Nephron (organoid): ENCODE measurements around the gene TCF12.
A peak's percentile ranks its signal among the peaks of the same experiment; 100 is the strongest.

Experiments
- H3K27ac Mint-ChIP-seq, 3 experiments: 2 replicates each; pipeline ENCODE4 v1.8.0; 2020; ENCODE audit warnings: mixed read lengths in 3 of 3, mild to moderate bottlenecking in 2 of 3, moderate library complexity in 1 of 3
- H3K27me3 Mint-ChIP-seq: 2 replicates; pipeline ENCODE4 v1.8.0; 2021; ENCODE audit warnings: low read depth, mild to moderate bottlenecking, moderate library complexity, mixed read lengths
- H3K36me3 Mint-ChIP-seq: 2 replicates; pipeline ENCODE4 v1.8.0; 2020; ENCODE audit warnings: low read depth, mixed read lengths
- H3K4me1 Mint-ChIP-seq: 2 replicates; pipeline ENCODE4 v1.8.0; 2020; ENCODE audit warnings: mixed read lengths
- H3K4me3 Mint-ChIP-seq, 3 experiments: 2 replicates each; pipeline ENCODE4 v1.8.0; 2020; ENCODE audit warnings: mild to moderate bottlenecking in 3 of 3, mixed read lengths in 3 of 3, moderate library complexity in 2 of 3
- H3K9me3 Mint-ChIP-seq: 2 replicates; pipeline ENCODE4 v1.8.0; 2020; ENCODE audit warnings: mixed read lengths
- TF ChIP-seq, protein P1 (sequence below), 3 experiments: fragments of 200-600 bp; sonication (generic); IDR thresholded peaks; one replicate each; pipeline ENCODE4 v1.5.0; 2021; ENCODE audit warnings: antibody characterized with exemption in 3 of 3; ENCODE audit not compliant: unreplicated experiment in 3 of 3

Gene TCF12

DNA sequence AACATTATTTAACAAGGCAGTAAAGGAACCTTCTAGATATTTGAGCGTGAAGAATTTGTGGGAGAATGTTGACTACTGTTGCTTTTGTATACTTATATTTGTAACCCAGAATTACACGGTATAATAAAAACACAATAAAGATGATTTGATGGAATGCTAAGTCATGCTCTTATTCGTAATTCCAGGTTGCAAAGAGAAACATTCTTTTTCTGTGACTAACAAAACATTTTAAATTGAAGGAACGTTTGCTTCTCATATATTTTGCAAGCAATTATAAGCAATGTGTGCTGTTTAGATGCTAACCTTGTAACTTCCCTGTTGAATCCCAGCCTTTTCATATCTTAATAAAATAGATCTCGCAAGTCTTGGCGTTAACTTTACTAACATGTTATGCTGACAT lies 333.5 kb downstream of the TCF12 start:
- H3K27ac Mint-ChIP-seq, result peak overlapping the region; percentile 29 to 83 (median 49)
- H3K4me1 Mint-ChIP-seq, result peaks cover 56% of the 10 kb centered on the region
- no peak overlapping the region for H3K4me3 Mint-ChIP-seq
- peaks cover 81% of the 10 kb centered on the region for H3K36me3 Mint-ChIP-seq
- TF ChIP-seq, protein P1, sequence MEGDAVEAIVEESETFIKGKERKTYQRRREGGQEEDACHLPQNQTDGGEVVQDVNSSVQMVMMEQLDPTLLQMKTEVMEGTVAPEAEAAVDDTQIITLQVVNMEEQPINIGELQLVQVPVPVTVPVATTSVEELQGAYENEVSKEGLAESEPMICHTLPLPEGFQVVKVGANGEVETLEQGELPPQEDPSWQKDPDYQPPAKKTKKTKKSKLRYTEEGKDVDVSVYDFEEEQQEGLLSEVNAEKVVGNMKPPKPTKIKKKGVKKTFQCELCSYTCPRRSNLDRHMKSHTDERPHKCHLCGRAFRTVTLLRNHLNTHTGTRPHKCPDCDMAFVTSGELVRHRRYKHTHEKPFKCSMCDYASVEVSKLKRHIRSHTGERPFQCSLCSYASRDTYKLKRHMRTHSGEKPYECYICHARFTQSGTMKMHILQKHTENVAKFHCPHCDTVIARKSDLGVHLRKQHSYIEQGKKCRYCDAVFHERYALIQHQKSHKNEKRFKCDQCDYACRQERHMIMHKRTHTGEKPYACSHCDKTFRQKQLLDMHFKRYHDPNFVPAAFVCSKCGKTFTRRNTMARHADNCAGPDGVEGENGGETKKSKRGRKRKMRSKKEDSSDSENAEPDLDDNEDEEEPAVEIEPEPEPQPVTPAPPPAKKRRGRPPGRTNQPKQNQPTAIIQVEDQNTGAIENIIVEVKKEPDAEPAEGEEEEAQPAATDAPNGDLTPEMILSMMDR (IDR thresholded peaks at IDR 0.05; ENCODE audit: unreplicated experiment in 3 of 3), result no peak
- H3K27me3 Mint-ChIP-seq, result no peaks in the 10 kb centered on the region
- H3K9me3 Mint-ChIP-seq, result no peaks in the 10 kb centered on the region

DNA sequence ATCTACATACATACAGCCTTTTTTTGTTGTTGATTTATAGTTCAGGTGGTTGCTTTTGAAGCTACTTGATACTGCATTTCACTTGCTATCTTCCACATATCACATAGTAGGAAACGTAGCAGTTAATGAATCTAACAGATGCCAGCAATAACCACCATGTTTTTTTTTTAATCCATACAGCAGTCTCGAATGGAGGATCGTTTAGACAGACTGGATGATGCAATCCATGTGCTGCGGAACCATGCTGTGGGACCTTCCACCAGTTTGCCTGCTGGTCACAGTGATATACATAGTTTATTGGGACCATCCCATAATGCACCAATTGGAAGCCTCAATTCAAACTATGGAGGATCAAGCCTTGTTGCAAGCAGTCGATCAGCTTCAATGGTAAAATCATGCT lies 334.6 kb downstream of the TCF12 start:
- H3K9me3 Mint-ChIP-seq, result no peaks in the 10 kb centered on the region
- TF ChIP-seq, protein P1 (IDR thresholded peaks at IDR 0.05; ENCODE audit: unreplicated experiment in 3 of 3), result no peak
- H3K36me3 Mint-ChIP-seq, result peaks cover 73% of the 10 kb centered on the region
- no peaks in the 10 kb centered on the region for H3K27me3 Mint-ChIP-seq
- peaks cover 50% of the 10 kb centered on the region for H3K4me1 Mint-ChIP-seq
- H3K4me3 Mint-ChIP-seq, result no peak overlapping the region
- peak overlapping the region; percentile 29 to 62 (median 52) for H3K27ac Mint-ChIP-seq

DNA sequence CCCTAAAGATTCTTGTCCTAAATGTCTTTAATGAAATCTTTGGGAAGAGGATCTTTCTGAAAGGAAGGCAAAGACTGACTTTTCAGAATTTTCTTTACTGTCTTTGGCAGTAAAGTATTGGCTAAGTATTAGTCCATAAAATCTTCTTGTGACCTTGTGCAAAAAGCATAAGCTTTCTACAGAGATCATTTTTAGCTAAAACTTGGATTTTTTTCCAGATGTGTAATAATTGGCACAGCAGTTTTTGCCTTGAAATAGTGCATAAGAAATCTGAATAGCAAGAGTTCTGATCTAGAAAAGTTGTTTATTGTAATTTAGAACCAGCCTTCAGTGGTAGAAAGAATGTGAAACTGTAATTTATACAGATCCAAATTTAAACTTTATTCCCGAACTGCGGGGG lies 335.1 kb downstream of the TCF12 start:
- peaks cover 50% of the 10 kb centered on the region for H3K4me1 Mint-ChIP-seq
- H3K4me3 Mint-ChIP-seq, result no peak overlapping the region
- H3K9me3 Mint-ChIP-seq, result no peaks in the 10 kb centered on the region
- peaks cover 73% of the 10 kb centered on the region for H3K36me3 Mint-ChIP-seq
- TF ChIP-seq, protein P1 (IDR thresholded peaks at IDR 0.05; ENCODE audit: unreplicated experiment in 3 of 3), result no peak
- peak overlapping the region; percentile 29 to 62 (median 52) for H3K27ac Mint-ChIP-seq
- no peaks in the 10 kb centered on the region for H3K27me3 Mint-ChIP-seq

DNA sequence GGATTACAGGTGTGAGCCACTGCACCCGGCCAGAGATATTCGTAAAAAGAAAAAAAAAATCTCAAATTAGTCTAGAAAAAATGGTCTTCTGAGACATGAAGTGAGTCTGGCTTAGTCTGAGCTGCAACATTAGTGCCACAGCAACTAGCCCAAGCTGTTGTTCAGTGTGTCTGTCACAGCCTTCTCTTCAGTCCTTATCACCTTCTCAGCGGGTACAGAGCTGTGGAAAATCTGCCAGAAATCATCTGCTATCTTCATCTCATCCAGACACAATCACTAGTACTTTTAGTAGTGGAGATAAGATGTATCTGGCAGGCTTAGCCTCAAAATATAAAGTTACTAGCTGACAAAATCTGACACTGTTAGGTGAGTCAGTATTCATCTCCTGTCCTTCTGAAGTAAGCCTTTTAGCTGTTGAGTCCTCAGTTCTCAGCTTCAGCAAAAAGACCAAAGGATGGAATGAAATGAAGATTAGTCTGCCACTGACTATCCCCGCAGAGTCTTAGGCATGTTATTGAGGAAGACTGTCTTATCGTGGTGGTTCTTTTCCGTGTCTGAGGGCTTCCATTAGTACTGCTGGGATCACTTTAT lies 337.4 kb downstream of the TCF12 start:
- Mint-ChIP-seq H3K4me1 (peaks cover 64% of the 10 kb centered on the region), H3K36me3 (peaks cover 67% of the 10 kb centered on the region), H3K27me3 (no peaks in the 10 kb centered on the region), H3K9me3 (no peaks in the 10 kb centered on the region), H3K4me3 (no peak overlapping the region), H3K27ac (peak overlapping the region in 1 of 3 experiments; percentile 30)
- TF ChIP-seq, protein P1 (IDR thresholded peaks at IDR 0.05; ENCODE audit: unreplicated experiment in 3 of 3), result no peak

DNA sequence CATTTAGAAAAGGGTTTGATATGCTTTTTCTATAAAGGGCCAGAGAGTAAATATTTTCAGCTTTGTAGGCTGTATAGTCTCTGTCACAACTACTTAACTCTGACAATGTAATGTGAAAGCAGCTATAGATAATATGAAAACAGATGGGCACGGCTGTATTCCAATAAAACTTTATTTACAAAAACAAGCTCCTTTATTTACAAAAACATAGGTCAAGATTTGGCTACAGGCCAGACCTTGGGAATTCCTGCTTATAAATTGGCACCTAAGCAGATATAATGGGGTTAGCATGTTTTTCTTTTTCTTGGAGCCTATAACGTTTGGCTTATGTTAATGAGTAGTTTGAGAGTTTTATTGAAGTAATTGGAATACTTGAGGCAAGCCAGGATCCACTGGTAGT lies 338.5 kb downstream of the TCF12 start:
- H3K27me3 Mint-ChIP-seq, result no peaks in the 10 kb centered on the region
- no peak overlapping the region for H3K4me3 Mint-ChIP-seq
- peak overlapping the region in 2 of 3 experiments; percentile 7 to 30 for H3K27ac Mint-ChIP-seq
- TF ChIP-seq, protein P1 (IDR thresholded peaks at IDR 0.05; ENCODE audit: unreplicated experiment in 3 of 3), result no peak
- H3K4me1 Mint-ChIP-seq, result peaks cover 58% of the 10 kb centered on the region
- peaks cover 60% of the 10 kb centered on the region for H3K36me3 Mint-ChIP-seq
- no peaks in the 10 kb centered on the region for H3K9me3 Mint-ChIP-seq

DNA sequence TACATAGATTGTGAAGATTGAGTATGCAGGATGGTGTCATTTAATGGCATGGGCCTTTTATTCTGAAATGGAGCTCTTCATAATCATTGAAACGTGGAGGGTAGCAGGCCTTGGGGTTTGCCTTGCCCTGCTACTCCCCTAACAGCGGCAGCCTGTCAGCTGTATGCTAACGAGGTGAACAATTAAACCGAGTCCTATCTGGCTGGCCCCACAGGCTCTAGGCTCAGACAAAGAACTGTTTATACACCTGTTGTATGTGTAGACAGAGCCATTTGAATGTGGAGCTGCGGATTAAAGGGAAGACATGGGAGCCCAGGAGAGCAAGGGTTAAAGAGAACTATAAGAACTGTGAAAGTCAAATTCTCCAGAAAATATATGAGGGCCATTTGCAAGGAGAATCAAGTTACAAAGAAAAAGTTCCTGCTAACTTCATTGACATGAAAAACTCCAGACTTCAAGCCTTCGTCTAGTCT lies 341.2 kb downstream of the TCF12 start:
- H3K36me3 Mint-ChIP-seq, result peaks cover 59% of the 10 kb centered on the region
- TF ChIP-seq, protein P1 (IDR thresholded peaks at IDR 0.05; ENCODE audit: unreplicated experiment in 3 of 3), result no peak
- H3K9me3 Mint-ChIP-seq, result no peaks in the 10 kb centered on the region
- H3K4me1 Mint-ChIP-seq, result peaks cover 47% of the 10 kb centered on the region
- H3K4me3 Mint-ChIP-seq, result peak overlapping the region; percentile 8 to 40 (median 38)
- H3K27ac Mint-ChIP-seq, result peak overlapping the region; percentile 89 to 95 (median 95)
- no peaks in the 10 kb centered on the region for H3K27me3 Mint-ChIP-seq
